HUES6 (cell line): ENCODE data around the gene SULT2A1.
"Not testable (repeated sequence)": the region's sequence is repeated elsewhere in the genome, so short reads cannot be mapped to it uniquely, and the experiment has no call there.

Experiments used
- H3K27ac ChIP-seq: 2 replicates; pipeline ENCODE4 v1.7.0; 2013; ENCODE audit warnings: low read depth, mild to moderate bottlenecking, low read length, inconsistent platforms
- H3K27me3 ChIP-seq: 2 replicates; pipeline ENCODE4 v1.6.1; 2013; ENCODE audit warnings: low read length; ENCODE audit not compliant: control insufficient read depth, insufficient read depth
- H3K36me3 ChIP-seq: 2 replicates; pipeline ENCODE4 v1.6.1; 2013; ENCODE audit warnings: low read length; ENCODE audit not compliant: control insufficient read depth, insufficient read depth
- H3K4me1 ChIP-seq: 2 replicates; pipeline ENCODE4 v1.6.1; 2013; ENCODE audit warnings: low read length; ENCODE audit not compliant: control insufficient read depth, insufficient read depth
- H3K4me3 ChIP-seq: 2 replicates; pipeline ENCODE4 v1.5.1; 2013; ENCODE audit warnings: low read depth, low read length
- H3K9ac ChIP-seq: one replicate; pipeline ENCODE4 v1.6.1; 2013; ENCODE audit warnings: mild to moderate bottlenecking, low read length
- H3K9me3 ChIP-seq: 2 replicates; pipeline ENCODE4 v1.6.1; 2013; ENCODE audit warnings: low read depth, low read length; ENCODE audit not compliant: control insufficient read depth, insufficient read depth

SULT2A1 gene

DNA sequence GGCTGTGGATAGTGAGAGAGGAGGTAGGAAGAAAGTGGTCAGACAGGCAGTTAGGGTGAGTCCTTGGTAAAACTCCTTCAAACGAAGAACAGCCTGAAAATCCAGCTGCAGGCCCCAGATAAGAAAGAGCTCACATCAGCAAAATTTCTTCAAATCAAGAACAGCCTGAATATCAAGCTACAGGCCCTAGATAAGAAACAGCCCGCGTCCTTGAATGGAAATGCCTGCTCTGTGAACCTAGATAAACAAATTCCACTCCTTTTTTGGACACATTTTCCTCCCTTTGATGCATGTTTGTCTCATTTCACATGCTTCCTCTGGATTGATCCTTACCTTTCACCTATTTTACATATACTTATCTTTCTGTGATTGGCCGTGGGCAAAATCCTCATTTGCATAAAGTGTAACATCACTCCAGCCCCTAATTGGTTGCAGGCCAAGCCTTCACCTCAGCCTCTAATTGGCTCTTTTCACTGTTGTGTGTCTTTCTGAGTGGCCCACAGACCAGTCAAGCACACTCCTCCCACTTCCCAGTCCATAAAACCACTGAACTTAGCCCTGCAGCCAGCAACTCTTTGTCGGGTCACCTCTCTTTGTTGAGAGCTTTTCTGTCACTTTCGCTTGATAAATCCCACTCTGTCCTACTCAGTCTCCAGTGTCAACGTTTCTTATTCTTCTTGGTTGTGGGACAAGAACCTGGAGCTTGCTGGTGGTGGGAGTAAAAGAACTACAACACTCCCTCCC lies 6.0 kb upstream of the SULT2A1 start:
- H3K9me3 ChIP-seq, result peaks cover 17% of the 10 kb centered on the region
- peak overlapping the region; percentile 31 for H3K9ac ChIP-seq
- no peak overlapping the region for H3K27ac ChIP-seq

DNA sequence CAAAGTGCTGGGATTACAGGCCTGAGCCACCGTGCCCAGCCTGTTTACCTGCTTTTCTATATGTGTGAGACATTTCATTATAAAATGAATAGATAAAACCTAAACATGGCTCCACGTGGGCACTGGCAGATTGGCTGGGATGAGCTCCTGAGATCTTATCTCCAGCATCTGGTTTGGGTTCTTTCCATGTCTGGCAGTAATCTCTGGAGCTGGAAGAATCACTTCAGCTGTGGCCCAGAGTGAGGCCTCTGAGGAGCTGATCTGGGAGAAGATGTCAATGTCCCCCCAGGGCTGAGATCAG lies 5.5 kb upstream of the SULT2A1 start:
- Histone ChIP-seq H3K4me1 (peaks cover 7% of the 10 kb centered on the region; the same call in 1 of the 2 replicates), H3K36me3 (no peaks in the 10 kb centered on the region), H3K27ac (no peak overlapping the region), H3K9me3 (peaks cover 15% of the 10 kb centered on the region), H3K9ac (peak overlapping the region; percentile 31), H3K4me3 (no peak overlapping the region), H3K27me3 (no peaks in the 10 kb centered on the region)

More for the DNA sequence above, 6.0 kb upstream of the SULT2A1 start:
- Histone ChIP-seq H3K27me3 (no peaks in the 10 kb centered on the region), H3K4me3 (no peak overlapping the region), H3K36me3 (no peaks in the 10 kb centered on the region), H3K4me1 (peaks cover 7% of the 10 kb centered on the region; the same call in 1 of the 2 replicates)

DNA sequence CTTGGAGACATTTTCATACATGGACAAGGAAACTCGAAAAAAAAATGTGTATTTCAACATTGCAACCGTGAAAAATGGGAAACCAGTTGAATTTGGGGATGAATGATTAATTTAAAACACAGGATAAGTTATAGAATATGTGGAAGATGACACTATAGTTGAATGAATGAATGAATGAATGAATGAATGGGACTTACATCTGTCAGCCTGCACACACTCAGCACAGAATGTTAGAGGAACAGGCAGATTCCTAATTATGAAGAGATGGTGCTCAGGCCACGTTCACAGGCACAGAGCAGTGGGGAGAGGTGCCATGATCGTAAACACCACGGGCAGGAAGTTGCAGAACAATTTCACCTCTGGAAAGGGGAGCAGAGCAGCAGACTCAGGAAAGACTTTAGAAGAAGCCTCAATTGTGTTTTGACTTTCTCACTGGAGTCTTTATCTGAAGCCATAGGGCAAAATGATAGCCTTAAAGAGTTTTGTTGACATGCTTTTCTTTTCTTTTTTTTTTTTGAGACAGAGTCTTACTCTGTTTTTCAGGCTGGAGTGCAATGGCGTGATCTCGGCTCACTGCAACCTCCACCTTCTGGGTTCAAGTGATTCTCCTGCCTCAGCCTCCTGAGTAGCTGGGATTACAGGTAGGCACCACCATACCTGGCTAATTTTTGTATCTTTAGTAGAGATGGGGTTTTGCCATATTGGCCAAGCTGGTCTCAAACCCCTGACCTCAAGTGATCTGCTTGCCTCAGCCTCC lies 4.9 kb upstream of the SULT2A1 start:
- no peak overlapping the region for H3K9ac ChIP-seq
- 0 out of 2 replicates have a peak, but pooled peaks cover under 1% of the 10 kb centered on the region for H3K27me3 ChIP-seq
- H3K27ac ChIP-seq, result no peak overlapping the region
- H3K4me1 ChIP-seq, result peaks cover 7% of the 10 kb centered on the region; the same call in 1 of the 2 replicates
- H3K4me3 ChIP-seq, result no peak overlapping the region
- peaks cover 10% of the 10 kb centered on the region for H3K9me3 ChIP-seq
- H3K36me3 ChIP-seq, result no peaks in the 10 kb centered on the region

DNA sequence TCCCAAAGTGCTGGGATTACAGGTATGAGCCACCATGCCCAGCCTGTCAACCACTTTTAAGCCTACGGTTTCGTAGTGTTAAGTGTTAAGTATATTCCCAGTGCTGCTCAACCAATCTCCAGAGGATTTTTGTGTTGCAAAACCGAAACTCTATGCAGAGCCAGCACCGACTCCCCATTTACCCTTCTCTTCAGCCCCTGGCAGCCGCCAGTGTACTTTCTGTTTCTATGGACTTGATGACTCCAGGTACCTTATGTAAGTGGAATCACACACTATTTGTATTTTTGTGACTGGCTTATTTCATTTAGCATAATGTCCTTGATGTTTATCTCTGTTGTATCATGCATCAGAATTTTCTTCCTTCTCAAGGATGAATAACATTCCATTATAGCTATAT lies 1.1 kb downstream of the SULT2A1 start:
- no peaks in the 10 kb centered on the region for H3K36me3 ChIP-seq
- H3K27me3 ChIP-seq, result 0 out of 2 replicates have a peak, but pooled peaks cover 3% of the 10 kb centered on the region
- H3K9me3 ChIP-seq, result no peaks in the 10 kb centered on the region
- H3K27ac ChIP-seq, result no peak overlapping the region
- H3K4me3 ChIP-seq, result no peak overlapping the region
- H3K4me1 ChIP-seq, result no peaks in the 10 kb centered on the region
- no peak overlapping the region for H3K9ac ChIP-seq

DNA sequence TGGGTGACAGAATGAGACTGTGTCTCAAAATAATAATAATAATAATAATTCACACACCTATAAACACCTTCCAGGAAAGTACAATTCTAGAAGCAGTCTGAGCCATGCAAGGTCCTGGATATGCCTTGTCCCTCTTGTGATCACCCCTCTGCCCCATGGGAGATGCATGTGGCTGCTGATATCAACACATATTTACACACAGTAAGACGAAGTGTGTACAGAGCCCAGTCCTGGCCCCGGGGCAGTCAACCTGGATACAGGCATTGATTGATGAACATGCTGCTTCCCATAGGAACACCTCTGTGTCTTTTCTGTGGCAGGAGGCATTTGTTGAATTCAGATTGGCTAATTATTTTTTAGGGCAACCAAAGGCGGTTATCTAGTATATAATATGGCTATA lies 3.2 kb downstream of the SULT2A1 start:
- Histone ChIP-seq H3K4me1 (no peaks in the 10 kb centered on the region), H3K36me3 (no peaks in the 10 kb centered on the region), H3K27ac (no peak overlapping the region), H3K9me3 (0 out of 2 replicates have a peak, but pooled peaks cover 4% of the 10 kb centered on the region), H3K27me3 (0 out of 2 replicates have a peak, but pooled peaks cover 3% of the 10 kb centered on the region), H3K9ac (no peak overlapping the region), H3K4me3 (no peak overlapping the region)

DNA sequence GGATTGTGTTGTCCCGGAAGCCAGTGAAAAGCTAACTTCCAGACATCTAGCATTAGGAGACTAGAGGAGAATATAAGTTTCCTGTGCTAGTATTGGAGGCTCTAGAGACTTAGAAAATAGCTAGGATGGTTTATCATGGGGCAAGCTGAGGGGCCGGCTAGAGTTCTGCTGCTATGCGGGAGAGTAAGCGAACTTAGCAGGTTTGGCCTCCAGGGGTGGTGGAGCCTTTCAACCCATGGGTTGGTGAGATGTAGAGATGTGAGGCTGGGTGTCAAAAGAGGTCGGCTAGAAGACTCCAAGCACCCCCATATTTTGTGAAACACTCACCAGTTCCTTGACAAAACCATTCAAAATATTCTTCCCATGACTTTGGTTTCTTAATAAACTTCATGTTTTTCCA lies 4.4 kb downstream of the SULT2A1 start:
- Histone ChIP-seq H3K9ac (no peak overlapping the region), H3K9me3 (0 out of 2 replicates have a peak, but pooled peaks cover 4% of the 10 kb centered on the region), H3K27ac (no peak overlapping the region), H3K27me3 (0 out of 2 replicates have a peak, but pooled peaks cover 3% of the 10 kb centered on the region), H3K4me3 (no peak overlapping the region), H3K36me3 (no peaks in the 10 kb centered on the region), H3K4me1 (no peaks in the 10 kb centered on the region)

DNA sequence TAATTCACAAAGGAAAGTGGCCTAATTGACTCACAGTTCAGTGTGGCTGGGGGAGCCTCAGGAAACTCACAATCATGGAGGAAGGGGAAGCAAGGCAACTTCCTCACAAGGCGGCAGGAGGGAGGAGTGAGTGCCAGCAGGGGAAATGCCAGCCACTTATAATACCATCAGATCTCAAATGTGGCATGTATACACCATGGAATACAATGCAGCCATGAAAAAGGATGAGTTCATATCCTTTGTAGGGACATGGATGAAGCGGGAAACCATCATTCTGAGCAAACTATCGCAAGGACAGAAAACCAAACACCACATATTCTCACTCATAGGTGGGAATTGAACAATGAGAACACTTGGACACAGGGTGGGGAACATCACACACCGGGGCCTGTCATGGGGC lies 6.7 kb downstream of the SULT2A1 start:
- H3K9ac ChIP-seq, H3K36me3 ChIP-seq, H3K27me3 ChIP-seq, H3K4me1 ChIP-seq, H3K9me3 ChIP-seq, H3K27ac ChIP-seq, H3K4me3 ChIP-seq: not testable (repeated sequence)

DNA sequence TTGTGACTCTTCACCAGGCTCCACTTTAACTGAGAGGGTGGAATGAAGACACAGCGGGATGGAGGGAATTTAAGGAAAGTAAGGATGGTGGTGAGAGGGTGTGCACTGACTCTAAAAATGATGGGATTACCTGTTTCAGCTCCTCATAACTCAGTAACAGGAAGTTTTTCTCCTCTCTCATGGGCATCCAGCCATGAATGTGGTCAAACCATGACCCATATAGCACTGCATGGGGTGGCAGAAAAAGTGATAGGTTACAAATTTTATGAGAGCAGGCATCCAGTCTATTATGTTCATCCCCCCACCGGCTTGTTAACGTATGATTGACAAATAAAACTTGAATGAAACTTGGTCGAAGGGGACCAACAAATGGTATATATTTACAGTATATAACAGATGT lies 7.2 kb downstream of the SULT2A1 start:
- Histone ChIP-seq H3K4me1 (no peaks in the 10 kb centered on the region), H3K4me3 (no peak overlapping the region), H3K27ac (no peak overlapping the region), H3K9me3 (0 out of 2 replicates have a peak, but pooled peaks cover 4% of the 10 kb centered on the region), H3K27me3 (no peaks in the 10 kb centered on the region), H3K36me3 (no peaks in the 10 kb centered on the region), H3K9ac (no peak overlapping the region)

DNA sequence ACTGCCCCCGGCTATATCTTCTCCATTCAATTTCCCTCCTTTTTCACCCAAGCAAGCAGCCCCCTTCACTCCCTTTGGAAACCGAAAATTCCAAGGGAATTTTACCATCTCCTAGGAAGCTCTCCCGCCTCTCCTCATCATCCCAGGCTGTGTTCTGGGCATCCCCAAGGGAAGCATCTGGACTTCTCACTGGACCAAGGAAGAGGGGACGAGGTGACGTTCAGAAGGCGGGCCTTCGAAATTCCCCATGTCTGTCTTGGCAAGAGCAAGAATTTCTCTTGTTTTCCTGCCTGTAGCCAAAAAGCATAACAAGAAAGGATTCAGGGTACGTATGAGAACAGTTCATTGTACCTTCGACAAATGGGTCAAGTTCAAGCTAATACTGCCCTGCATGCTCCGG lies 20.9 kb downstream of the SULT2A1 start:
- Histone ChIP-seq H3K9ac (no peak overlapping the region), H3K4me1 (peaks cover 6% of the 10 kb centered on the region), H3K4me3 (no peak overlapping the region), H3K27ac (no peak overlapping the region), H3K36me3 (no peaks in the 10 kb centered on the region), H3K27me3 (no peaks in the 10 kb centered on the region), H3K9me3 (no peaks in the 10 kb centered on the region; the same call in 1 of the 2 replicates)

DNA sequence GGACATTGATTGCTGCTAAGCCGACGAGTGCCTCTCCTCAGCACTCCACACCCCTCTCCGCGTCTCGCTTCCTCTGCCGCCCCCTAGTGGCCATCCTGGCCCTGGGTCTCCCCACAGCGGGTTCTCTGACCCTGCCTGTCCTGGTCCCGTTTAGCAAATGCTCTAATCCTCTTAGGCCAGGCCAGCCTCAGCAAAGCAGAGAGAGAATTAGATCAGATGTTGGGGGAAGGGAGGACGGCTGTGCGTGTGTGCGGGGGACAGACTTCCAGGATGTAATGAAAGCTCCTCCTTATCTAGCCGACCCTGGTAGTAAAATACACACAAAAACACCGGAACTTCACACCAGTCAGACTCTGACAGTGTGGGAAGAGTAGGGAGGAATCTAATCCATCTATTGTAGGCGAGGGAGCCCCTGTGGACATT lies 22.6 kb downstream of the SULT2A1 start:
- H3K9ac ChIP-seq, result no peak overlapping the region
- H3K36me3 ChIP-seq, result no peaks in the 10 kb centered on the region
- peaks cover 6% of the 10 kb centered on the region for H3K4me1 ChIP-seq
- no peaks in the 10 kb centered on the region for H3K27me3 ChIP-seq
- no peaks in the 10 kb centered on the region; the same call in 1 of the 2 replicates for H3K9me3 ChIP-seq
- H3K27ac ChIP-seq, result no peak overlapping the region
- no peak overlapping the region for H3K4me3 ChIP-seq

DNA sequence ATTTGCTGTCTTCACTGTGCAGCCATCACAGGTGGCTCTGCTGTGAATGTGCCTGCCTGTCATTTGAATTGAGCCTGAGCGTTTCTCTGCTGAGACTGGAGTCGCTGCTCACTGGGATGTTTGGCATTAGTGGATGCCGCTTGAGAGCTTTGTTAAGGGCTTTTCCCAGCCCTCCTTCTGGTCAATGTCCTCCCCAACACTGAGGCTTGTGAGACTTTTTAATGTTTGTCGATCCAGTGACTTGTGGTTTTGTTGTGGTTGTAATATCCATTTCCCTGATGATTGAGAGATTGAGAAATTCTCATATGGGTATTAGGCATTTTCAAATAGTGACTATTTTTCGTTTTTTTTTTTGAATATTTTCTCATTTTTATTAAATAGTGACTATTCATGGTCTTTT lies 24.5 kb downstream of the SULT2A1 start:
- Histone ChIP-seq H3K9ac (no peak overlapping the region), H3K4me3 (no peak overlapping the region), H3K4me1 (peaks cover 6% of the 10 kb centered on the region), H3K27me3 (no peaks in the 10 kb centered on the region), H3K36me3 (no peaks in the 10 kb centered on the region), H3K9me3 (no peaks in the 10 kb centered on the region; the same call in 1 of the 2 replicates), H3K27ac (no peak overlapping the region)
